ENCODE measurements around the gene NCAN.
"Not testable (repeated sequence)": the region's sequence is repeated elsewhere in the genome, so short reads cannot be mapped to it uniquely, and the experiment has no call there.

The NCAN gene

GRCh38 chr19:19224852-19225494, 13.2 kb downstream of the NCAN start:
- DNase-seq (ENCODE audit: low spot score) = peak; percentile 73

- DNase-seq (ENCODE audit: low spot score) = no peak
Observed at GRCh38 chr19:19226204-19226603, 14.4 kb downstream of the NCAN start.

- no peak for DNase-seq (ENCODE audit: low spot score)
Observed at GRCh38 chr19:19226663-19227062, 14.9 kb downstream of the NCAN start.

GRCh38 chr19:19227217-19227616, 15.5 kb downstream of the NCAN start:
- no peak for DNase-seq (ENCODE audit: low spot score)

- DNase-seq (ENCODE audit: low spot score) = no peak
Observed at GRCh38 chr19:19229701-19230100, 17.9 kb downstream of the NCAN start.

- DNase-seq (ENCODE audit: low spot score) = no peak
Observed at GRCh38 chr19:19230999-19231398, 19.2 kb downstream of the NCAN start.

- no peak for DNase-seq (ENCODE audit: low spot score)
Observed at GRCh38 chr19:19232261-19232721, 20.5 kb downstream of the NCAN start.

GRCh38 chr19:19234220-19234816, 22.6 kb downstream of the NCAN start:
- no peak for DNase-seq (ENCODE audit: low spot score)

- no peak for DNase-seq (ENCODE audit: low spot score)
Observed at GRCh38 chr19:19236173-19236572, 24.4 kb downstream of the NCAN start.

- no peak for DNase-seq (ENCODE audit: low spot score)
Observed at GRCh38 chr19:19238126-19238894, 26.6 kb downstream of the NCAN start.

GRCh38 chr19:19239675-19240074, 27.9 kb downstream of the NCAN start:
- DNase-seq (ENCODE audit: low spot score) = no peak

- DNase-seq (ENCODE audit: low spot score) = no peak
Observed at GRCh38 chr19:19240476-19240875, 28.7 kb downstream of the NCAN start.

GRCh38 chr19:19250196-19250801, 38.5 kb downstream of the NCAN start:
- DNase-seq (ENCODE audit: low spot score) = no peak

GRCh38 chr19:19253409-19253808, 41.7 kb downstream of the NCAN start:
- DNase-seq (ENCODE audit: low spot score) = not testable (repeated sequence)

- DNase-seq (ENCODE audit: low spot score) = no peak
Observed at GRCh38 chr19:19256072-19256969, 44.6 kb downstream of the NCAN start.

GRCh38 chr19:19257137-19257536, 45.4 kb downstream of the NCAN start:
- DNase-seq (ENCODE audit: low spot score) = no peak

GRCh38 chr19:19257836-19258588, 46.3 kb downstream of the NCAN start:
- no peak for DNase-seq (ENCODE audit: low spot score)

GRCh38 chr19:19258589-19259338, 47.0 kb downstream of the NCAN start:
- no peak for DNase-seq (ENCODE audit: low spot score)

GRCh38 chr19:19259741-19260140, 48.0 kb downstream of the NCAN start:
- no peak for DNase-seq (ENCODE audit: low spot score)
